NCI-H2107 treated with DMSO at 0.1 percent for 48 hours (cell line): Measurements from ENCODE around the gene TTLL9.

Experiments used
- DNase-seq: peaks from one replicate; lab custom pipeline; 2025; ENCODE audit not compliant: unreplicated experiment; lab: John Stamatoyannopoulos, UW

TTLL9 gene

DNA sequence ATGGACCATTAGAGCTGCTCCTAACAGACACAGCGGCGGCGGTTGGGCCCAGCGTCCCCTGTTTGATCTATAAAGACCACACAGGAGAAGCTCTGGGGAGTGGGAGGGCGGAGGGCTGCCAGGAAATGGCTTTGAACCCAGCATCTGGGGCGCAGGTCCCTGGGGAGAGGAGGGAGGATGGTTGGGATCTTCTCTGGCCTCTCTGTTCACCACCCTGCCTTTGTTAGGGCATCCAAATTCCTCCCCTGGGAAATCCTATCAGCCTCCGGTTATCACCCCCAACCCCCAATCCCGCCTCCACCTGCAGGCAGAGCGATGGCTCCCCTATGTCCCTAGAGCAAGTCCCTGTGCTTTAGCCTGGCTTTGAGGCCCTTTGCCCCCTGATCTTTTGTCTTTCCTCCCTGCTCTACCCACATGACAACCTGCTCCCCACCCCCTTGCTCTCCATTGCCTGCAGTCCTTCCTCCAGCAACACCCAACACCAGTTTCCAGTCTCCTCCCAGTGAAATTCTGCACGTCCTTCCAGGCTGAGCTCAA, 104.6 kb downstream of the TTLL9 start:
- peak; percentile 41 for DNase-seq

DNA sequence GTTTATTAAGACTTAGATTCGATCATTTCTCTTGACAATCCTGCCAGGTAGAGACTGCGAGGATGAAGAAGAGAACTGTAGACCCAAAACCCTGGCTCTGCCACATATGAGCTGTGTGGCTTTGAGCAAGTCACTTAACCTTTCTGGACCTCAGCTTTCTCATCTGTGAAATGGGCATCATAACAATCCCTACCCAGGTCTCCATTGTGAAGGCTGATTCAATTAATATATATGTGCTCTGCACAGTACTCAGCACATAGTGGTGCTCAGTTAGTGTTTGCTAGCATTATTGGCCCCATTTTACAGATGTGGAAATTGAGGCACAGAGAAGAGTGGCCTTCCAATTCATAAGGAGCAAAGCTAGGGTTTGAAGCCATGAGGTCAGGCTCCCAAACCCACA, 105.4 kb downstream of the TTLL9 start:
- no peak for DNase-seq

DNA sequence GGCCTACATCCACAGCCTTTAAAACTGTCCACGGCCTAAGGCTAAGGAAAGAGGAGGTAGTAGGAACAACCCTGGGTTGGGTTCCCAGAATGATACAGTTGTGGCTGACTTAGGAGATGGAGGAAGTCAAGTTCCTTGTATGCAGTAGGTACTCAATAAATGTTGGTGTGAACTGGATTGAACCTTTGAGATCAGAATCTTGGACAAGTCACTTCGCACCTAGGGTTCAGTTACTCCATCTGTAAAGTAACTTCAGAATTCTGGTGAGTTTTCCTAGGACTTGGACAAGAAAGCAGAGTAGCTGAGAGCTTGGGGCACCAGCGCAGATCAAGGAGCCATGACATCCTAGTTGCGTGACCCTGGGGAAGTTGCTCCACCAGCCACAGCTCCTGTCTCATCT, 106.6 kb downstream of the TTLL9 start:
- DNase-seq = no peak

DNA sequence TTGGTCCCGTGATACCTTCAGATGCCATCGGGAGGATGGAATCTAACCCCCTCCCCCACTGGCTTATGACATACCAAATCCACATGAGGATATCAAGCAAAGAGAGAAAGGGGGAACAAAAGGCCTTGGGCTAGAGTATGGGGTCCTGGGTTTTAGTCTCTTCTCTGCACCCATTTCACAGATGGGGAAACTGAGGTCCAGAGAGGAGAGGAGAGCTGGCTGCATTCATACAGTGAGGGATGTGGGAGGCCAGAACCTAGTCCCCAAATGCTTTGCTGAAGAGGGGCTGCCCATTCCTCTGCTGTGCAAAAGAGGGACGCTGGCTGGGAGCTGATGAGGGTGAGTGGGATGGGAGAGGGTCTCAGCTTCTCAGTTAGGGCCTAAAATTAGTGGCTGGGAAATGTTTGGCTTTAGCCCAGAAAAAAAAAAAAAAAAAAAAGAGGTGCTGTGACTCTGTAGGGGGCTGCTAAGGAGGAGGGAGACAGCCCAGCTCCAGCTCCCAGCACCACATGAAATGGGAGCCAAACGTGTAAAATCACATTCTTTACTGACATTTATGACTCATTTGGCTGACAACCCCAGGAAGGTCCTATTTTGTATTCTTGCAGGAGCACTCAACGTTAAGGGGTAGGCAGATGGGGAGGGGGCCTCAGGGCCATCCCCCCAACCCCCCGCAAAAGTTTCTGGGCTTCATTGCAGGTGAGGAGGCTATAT, 109.4 kb downstream of the TTLL9 start:
- no peak for DNase-seq

DNA sequence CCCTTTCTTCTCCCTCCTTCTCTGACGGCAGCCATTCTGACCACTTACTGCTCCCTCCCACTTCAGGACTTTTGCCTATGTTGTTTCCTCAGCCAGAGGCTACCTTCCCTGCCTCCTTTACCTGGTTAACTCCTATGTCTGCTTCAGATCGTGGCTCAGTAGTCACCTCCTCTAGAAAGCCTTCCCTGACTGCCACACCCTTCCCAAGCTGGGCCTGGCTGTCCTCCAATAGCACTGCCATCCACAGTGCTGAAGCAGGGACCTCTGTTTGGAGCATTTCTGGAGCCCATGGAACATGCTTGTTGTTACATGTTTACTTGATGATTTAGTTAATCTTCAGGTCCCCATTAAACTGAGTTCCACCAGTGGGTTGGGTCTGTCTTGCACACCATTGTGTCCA, 111.3 kb downstream of the TTLL9 start:
- no peak for DNase-seq

DNA sequence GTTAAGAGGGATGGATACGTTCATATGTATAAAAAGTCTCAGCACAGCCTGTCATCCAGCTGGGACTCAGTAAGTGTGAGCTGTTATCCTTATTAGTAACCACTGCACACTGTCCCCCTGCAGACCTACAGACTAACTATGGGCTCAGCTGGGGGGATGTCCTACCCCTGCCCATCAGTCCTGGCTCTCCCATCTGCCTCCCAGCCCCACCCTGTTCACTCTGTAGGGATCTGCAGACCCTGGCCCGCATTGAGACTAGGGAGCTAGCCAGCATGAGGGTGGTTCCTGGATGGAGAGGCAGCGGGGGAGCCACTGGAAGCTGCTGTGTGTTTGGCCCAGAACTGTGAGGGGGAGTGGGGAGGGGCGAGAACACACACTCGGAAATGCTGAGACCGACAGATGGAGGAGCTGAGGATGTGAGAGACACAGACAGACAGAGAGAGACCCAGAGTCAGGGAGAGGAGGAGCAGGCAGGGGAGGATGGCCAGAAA, 114.6 kb downstream of the TTLL9 start:
- no peak for DNase-seq

DNA sequence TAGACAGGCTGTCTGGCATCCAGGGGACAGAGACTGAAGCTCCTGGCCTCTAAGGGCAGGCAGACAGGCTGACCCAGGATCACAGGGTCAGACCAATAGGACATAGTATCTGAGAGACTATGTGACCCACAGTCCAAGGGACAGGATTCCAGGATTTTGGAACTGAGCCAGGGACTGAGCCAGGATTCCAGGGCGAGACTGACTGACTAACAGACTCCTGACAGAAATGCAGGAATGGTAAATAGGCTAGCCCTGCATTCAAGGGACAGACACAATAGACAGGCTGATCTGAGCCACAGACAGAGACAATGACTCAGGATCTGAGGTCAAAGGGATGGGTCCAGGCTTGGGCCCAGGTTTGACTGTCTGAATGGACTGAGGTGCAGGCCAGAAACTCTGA, 117.3 kb downstream of the TTLL9 start:
- DNase-seq = no peak

DNA sequence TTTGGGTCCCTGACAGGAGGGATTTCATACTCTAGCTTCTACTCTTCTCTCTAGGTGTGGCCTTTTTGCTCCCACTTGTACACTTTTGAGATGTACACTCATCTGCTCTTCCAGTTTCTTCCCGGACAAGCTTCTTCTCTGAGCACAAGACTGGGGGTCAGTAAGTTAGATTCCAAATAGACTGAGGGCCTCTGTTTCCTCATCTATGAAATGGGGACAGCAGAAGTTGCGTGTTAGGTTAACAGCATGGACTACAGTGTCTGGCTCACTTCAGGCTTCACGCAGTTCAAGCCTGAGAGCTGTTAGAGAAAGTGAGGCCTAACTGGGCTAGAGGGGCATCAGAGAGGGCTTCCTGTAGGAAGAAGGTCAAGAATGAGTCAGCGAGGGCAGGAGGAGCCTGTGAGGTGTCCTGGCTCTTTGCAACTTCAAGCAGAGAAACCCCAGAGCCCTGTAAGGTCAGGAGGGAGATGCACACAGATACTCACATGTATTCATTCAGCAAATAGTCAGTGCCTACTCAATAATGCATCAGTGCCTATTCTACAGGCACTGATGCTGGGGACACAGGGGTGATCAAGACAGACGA, 118.1 kb downstream of the TTLL9 start:
- DNase-seq = no peak

DNA sequence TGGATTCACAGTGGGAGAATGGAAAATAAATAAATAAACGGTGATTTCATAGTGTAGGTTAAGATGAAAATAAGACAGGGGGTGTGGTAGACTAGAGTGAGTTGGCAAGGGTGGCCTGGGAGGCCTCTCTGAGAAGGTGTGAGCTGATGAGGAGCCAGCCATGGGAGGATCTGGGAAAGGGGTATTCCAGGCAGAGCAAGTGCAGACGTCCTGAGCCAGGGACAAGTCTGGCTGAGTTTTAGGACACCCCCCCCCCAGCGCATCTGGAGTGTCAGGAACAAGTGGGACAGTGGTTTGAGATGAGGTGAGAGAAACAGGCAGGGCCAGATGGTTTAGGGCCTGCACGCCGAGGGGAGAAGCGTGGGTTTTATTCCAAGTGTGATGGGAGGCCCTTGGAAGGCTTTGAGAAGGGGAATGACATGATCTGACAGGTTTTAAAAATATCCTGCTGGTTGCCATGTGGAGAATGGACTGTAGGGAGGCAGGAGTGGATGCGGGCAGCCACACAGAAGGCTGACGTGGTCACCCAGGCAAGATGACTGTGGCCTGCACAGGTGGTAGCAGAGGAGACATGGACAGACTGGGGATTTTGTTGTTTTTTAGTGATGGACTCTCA, 118.7 kb downstream of the TTLL9 start:
- DNase-seq = no peak

DNA sequence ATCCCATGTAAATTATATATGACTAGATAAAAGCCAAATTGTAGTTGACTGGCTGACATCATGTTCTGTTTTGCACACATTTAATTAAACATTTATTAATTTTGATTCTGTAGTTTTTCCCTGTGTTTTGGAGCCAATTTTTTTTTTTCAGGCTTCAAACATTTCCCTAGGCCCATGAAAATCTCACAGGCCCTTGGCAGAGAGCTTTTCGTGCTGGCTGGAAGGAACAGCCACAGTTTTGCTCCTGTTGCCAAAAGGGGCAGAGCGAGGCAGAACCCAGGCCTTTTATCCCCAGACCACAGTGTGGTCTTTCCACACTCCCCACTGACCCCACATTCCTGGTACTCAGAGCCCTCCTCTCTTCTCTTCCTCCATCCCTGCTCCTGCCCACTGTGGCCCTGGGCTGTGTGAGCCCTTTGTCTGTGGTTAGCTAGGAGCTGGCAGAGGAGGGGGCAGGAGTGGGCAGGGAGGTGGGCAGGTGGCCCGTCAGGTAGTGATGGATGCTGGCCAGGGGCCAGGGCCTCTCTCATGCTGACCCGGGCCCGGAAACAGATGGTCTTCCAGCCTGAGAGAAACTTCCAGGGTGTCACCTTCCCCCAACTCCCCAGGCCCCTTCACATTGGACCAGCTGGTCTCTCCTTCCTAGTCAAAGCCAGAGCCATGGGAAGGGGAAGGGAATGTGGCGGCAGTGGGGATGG, 120.4 kb downstream of the TTLL9 start:
- no peak for DNase-seq

DNA sequence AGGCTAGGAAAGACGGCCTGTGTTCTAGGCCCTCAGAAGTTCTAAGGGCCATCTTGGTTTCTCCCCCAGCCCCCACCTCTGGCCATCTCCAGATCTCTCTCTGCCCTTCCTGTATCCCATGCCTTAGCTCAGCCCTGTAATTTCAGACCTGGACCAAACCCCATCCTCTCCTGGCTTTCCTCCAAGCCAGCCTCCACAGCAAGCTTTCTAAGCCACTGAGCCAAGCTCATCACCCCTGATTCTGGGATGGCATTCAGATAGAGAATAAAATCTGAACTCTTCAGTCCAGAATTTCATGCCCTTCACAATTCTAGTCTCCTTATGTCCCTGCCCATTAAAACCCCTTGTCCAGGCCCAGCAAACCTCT, 120.9 kb downstream of the TTLL9 start:
- no peak for DNase-seq

DNA sequence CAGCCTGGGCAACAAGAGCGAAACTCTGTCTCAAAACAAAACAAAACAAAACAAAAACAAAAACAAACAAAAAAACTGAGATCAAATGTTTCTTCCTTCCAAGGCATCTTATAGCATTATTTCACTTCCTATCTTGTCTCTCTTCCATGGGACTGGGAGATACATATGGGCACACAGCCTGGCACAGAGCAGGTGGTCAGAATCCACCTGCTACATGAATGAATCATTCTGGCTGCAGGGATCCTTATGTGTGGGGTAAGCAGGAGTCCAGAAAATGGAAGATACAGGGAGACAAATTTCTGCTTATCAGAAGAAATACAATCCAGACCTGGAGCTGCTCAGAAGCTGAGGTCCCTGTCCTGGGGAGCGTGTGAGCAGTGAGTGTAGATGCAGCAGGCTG, 121.7 kb downstream of the TTLL9 start:
- DNase-seq = no peak
